M059J (cell line): Measurements from ENCODE around the gene VEZF1. TPM values are rescaled to one million over a fixed set of nuclear protein-coding genes. Genes with fewer than 3 reads are reported as not detected.

Experiments
- DNase-seq: peaks from one replicate; pipeline ENCODE4 v3.0.0-alpha.2; 2012; ENCODE audit warnings: low read depth
- total RNA-seq: library from RNA; depleted of rRNA; stranded (reverse); fragments of >200 nt; shearing (Covaris generic); gene quantifications from 2 replicates; pipeline ENCODE4 v1.2.3, GENCODE V29; 2014

The VEZF1 gene
- total RNA-seq, 1 experiment from 2014 or later: 62.4 TPM

DNA sequence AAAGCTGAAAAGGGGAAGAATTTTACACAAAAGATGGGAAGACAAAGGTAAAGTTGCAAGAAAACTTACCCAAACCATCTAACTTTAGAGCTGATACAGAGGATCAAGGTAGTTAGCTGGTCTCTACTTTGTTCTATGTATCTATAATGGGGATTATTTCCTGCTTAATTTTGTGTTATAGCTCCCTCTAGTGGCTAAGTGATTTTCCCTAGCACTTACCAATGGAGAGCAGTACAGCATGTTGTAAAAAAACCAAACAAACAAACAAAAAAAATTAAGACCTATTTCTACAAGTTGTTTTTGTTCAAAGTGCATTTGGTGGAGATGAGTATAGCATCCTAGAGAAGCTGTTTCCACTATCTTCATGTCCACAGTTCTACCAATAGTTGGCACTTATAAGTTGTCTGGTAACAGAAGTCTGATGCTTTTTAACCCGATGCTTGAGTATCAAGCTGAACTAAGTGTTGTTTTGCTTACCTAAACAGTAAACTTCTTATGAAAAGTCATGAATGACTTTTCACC is 11.5 kb upstream of the VEZF1 start:
- peak; percentile 69 for DNase-seq

DNA sequence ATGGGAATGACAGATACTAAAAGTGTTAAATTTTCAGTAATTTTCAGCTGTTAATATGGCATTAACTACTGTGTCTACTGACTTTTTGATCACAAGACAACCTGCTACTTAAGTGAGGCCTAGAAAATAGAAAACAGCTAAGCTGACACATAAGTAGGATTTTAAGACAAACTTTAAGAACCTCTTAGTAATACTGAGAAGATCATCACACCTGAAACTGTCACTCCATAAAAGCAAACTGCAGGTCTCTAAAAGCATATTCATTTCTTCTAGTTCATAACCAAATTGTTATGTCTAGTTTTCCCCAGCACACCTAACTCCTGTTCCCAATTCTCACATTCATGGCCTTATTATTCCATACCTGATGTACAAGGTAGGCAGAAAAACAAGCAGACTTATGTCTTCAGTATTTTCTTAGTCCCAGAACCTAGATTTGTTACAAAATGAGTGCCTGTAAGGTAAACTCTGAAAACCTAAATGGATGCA is 11.0 kb upstream of the VEZF1 start:
- DNase-seq: no peak

DNA sequence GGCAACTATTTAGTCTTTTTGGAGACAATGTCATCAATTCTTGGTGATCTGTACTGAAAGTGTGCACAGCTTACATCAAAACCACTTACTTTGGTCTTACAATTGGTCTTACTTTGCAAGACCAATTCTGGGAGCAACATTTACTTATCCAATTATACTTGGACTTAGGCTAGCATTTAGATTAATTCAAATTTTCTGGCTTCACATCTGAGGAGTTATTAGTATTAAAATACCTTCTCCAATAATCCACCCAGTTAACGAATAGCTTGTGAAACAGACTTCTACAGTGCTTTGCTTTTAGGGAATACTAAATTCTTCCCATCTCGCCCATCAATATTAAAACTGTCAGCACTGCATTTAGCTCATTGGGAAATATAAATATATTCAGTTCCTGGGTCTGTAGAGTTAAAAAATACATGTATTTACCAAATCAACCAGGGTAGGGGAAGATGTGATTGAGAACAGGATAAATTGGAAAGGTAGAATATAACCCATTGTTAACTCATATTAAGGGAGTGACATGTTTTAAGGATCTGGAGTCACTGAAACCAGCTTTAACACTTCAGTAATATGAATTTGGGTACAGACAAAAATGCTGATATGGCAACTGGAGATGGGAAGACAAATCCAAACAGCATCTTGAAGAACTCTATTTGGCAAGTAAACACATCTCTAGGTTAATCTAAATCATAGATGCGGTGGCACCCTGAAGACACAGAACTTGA is 9.2 kb upstream of the VEZF1 start:
- DNase-seq: no peak

DNA sequence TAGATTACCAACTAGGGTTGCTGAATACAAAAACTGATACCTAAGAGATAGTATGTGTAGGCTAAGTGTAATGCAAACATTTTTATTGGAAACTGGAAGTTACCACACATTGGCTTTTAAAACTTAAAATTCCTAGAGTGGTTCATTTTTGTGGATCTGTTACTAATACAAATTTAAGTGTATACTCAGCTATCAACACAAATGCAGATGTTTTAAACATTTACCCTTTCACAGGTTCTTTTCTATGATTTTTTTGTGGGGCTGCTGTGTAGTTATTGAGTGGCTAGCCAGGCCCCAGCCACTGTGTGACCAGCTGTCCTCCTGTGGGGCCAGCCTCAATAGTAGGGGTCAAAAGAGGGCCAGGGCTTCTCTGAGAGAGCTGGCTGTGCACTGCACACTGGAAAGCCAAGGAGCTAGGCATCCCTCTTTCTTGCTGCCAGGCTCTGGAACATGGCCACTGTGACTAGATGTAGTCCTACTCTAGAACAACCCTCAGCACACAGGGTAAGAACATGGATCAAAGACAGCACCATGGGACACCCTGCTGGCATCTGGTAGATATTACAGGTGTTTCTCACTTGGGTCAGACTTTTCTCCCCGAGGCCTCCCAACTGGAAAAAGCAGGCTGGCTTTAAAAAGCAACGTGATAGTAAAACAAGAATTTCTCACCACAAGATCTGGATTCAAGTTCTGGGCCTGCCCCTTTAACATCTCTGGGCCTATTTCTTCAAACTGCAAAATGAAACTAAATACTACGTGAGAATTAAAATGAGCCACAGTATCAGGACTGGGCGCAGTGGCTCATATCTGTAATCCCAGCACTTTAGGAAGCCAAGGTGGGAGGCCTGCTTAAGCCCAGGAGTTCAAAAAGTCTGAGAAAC is 7.3 kb upstream of the VEZF1 start:
- peak; percentile 85 for DNase-seq

DNA sequence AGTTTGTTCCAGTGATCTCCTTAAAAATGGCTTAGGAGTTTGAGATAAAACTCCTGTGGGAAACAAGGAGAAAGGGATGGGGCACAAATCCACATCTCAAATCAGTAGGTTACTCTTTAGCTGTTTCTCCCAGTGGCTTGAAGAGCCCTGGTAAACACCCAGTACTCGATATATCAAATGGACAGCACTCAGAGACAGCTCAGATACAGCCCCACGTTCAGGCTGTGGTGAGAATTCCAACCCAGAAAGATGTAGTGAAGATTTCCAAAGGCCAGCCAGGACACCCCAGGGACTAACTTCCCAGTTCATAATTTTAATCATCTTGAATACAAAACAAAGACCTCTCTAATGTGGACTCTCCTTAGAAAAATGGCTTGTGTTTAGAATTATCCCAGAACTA is 6.4 kb upstream of the VEZF1 start:
- no peak for DNase-seq

DNA sequence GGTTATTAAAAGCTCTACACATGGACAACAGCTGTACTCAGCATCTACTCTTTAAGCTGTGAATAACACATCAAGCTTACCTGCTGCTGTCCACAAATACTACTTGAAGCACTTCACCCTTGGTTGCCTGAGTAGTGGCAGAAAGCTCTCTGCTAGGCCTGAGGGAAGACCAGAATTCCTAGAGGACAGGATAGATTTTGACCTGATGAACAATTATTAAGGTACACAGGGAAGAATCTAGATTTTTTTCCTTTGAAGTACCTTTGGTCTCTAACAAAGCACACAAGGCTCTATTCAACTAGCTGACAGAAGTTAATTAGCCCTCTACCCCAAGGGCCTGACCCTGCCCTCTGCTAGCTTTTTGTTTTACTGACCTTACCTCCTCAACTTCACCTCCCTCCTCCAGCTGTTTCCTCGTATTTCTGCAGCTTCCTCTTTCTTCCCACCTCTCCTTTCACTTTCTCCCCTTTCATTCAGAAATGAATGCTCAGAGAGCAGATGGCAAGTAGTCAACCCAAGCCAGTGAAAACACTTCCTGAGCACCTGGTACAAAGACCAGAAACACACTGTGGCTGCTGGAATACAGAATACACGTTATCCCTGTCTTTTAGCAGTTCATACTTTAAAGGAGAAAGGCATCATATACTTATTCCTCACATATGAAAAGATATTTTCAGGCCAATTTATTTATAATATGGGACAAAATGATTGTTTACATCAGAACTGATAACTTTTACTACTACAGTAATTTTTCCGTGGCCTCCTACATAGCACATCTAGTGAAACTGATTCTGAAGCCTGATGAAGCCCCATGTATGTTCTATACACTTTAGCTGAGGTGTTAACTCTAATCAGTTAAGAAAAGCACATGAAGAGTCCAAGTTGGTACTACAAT is 5.7 kb upstream of the VEZF1 start:
- no peak for DNase-seq

DNA sequence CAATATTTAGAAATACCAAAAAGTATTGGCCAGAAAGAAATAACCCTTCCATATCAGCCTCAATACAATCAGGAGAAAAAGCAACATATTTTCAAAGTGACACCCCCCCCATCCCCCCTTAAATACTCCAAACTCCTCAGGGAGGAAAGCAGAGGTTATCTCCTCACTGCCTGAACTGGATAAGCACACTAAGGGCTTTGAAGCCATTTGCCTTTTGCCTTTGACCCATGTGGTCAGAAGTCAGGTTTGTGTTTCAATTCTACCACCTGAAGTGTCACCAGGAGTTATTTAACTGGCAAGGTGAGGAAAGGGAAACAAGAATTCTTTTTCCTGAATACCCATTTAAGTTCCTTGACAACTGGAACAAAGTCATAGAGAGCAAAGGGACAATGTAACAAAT is 3.5 kb upstream of the VEZF1 start:
- DNase-seq: no peak

DNA sequence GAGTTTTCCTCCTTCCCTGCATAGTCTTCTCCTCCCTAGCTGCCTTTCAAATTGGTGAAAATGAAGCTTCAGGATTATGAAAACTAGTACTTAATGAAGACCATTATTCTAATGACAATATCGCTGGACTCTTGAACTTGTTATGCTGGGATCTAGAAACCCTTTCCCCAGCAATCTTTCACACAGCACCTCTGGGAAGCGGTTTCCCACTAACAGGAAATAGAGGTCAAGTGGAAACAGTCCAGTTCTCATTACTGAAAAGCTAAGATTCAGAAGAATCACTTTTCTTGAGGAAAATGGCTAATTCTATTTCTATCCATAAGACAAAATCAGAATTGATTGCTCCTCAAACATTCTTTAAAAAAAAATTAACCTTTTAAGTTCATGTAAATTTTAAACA is 2.0 kb upstream of the VEZF1 start:
- no peak for DNase-seq

DNA sequence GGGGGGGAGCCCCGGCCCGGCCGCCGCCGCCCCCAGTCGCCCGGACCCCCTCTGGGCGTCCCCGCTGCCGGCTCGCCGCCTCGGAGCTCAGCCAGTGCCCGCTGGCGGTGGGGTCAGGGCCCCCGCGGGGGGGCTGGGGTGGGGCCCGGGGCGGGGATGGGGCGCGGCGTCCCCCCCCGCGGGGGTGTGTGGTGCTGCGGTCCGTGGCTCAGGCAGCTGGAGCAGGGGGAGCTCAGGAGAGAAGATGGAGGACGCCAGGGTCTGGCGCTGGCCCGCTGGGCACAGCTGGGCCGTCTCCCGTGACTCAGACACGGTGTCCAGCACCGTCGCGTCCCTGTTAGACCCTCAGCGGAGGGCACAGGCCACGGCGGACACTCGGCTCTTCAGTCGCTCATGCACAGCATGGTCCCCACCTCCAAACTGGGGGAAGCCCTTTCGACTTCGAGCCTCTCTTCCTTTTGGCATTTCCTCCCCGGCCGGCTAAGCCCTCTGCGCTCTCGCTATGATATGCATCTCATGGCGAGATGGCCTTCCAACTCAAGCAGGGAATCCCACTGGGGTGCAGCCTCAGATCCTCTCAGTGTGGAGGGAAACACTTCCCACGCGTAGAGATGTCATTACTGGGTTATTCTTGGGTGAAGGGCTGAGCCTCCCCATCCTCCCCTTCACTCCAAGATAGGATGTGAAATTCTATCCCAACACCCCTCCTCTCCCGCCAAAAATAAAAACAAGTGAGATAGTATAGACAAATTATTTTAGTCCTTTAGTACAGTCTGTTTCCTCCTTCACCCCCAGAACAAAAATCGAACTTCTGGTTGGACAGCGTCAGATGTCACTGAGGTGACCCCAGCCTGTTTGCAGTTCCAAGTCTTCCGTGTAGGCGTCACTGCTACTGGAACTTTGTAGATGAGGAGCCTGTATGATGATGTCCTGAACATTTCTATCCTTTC is 522 bp upstream of the VEZF1 start:
- peak; percentile 67 for DNase-seq

DNA sequence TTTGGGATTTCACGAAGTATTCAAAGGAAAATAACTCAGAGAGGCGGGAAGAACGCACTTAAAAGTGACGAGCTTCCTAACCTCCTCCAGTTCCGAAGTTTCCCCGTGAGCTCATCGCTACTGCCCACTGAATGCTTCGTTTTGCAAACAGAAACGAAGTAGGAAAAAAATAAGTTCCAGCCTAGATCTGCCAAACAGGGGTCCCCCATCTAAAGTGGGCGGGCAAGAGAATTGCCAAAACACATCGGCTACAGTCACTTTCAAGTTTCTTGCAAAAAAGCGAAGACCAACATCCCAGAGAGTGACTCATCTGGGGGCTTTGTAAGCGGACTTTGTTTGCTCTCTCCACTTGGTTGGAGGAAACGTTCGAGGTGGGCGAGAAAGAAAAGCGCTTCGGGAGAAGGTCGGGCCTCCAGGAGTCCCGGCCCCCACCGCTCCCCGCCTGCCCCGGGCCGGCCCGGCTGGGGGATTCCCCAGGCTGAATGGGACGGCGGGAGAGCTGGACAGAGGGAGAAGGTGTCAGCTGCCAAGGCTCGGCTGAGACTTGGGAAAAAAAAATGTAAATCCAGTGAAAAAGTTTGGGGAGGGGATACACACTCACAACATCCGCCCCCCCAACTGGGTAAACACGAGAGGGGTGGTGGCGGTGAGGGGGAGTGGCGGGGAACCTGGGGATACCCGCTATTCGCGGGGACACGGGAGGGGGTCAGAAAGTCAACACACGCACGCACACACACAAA is 1.0 kb downstream of the VEZF1 start:
- peak; percentile 77 for DNase-seq

DNA sequence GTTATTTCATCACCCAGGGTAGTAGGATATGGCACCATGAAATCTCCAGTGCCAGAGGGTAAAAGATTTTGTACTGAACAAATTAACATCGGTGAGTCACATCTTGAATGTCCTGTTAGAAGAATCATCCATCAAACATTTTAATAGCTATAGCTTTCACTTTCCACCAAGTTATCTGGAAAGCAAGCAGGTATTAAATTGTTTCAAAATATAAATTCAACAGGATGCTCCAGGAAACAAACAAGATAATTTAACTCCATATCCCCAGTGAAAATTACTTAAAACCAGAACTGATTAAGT is 2.4 kb downstream of the VEZF1 start:
- peak; percentile 90 for DNase-seq

DNA sequence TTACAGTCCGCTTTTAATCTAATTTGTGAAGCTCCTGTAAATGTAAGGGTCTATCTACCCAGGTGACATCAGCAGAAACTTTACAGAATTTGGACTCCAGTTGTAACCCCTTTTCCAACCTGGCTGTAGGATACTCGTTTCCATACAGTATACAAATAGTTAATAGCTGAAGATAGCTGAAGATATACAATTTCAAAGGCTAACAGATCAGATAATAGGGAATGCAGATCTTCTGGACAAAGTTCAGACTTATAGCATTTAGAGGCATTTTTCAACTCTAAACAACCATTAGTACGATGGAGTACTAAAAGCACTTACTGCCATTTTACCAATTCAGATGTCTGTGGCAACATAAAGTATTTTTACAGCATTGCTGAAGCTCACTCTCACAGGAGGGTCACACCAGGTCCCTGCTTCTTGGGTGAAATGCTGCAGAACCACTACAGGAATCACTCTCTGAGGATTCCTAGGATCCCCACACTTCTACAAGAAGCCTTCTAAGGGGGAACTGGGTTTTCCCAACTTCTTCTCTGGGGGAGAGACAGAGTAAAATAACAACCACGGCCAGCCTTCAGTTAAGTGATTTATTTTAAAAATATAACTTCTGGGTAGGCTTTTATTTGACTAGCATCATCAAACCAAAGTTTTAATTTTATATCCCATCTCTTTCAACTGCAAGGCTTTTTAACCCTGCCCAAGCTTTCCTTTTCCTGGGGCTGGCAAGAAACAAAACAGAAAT is 2.9 kb downstream of the VEZF1 start:
- peak; percentile 25 for DNase-seq

DNA sequence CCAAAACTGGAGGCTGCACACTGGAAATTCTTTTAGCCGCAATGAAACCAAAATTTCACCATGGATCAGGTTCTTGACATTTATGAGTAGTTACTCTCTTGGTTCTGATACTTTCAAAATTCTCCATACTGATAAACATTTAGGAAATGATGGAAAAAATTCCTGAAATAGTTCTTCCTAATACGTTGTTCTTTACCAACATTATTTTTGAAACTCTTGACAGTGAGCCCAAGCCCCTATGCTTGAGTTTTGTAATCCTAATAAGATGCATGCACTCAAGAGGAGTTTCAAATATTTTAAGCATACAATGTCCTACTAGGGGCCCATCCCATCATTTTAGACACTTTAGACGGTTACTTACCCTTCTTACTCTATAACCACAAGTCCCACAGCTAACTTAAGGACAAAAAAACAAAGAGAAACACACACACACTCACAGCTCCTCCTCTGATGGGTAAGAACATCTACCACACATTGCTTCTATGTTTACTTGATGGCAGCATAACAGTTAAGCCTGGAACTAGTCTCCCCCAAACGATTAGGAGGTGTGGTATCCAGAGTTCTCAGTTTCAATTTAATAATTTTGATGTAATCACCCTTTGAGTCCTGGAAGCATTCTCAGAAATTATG is 3.7 kb downstream of the VEZF1 start:
- no peak for DNase-seq

DNA sequence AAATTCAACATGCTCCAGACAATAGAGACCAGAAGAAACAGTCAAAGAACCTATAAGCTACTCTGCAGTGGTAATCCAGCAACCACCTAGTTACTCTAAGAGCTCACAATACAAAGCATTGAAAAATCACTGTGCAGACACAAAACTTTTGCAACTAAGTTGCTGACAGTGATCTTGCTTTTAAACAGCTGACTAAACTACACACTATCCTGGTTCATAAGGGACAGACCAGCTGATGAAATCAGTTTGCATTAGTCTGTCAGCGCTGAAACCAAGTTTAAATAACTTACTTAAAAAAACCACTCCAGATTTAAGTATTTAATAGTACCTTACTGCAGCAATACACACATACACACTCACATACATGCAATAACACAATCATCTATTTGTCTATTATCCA is 4.6 kb downstream of the VEZF1 start:
- DNase-seq: no peak

DNA sequence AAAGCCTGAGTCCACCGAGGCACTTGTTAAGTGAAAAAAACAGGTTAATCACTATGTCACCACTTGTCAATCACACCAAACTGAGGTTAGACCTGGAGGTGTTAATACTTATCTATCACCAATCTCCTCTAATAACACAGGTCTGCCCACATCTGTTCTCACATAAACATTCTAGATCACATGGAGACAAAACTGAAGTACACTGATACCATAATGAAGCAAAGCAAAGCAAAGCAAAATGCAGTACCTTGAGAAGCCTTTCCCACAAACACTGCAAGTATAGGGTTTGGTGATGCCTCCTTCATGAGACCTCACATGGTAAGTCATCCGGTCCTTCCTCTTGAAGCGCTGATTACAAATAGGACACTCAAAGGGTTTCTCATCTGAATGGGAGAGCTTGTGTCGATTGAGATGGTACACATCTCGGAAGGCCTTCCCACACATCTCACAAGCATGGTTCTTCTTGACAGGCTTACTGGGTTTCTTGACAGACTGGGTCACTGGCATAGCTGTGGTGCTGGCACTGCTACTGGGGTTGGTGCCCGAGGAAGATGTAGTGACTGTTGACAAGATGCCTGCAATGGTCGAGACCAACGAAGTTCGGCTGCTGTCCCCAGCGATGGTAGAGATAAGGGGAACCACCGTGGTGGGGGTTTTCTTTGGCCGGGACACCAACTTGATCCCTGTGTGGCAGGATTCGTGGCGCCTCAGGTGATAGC is 5.4 kb downstream of the VEZF1 start:
- no peak for DNase-seq

DNA sequence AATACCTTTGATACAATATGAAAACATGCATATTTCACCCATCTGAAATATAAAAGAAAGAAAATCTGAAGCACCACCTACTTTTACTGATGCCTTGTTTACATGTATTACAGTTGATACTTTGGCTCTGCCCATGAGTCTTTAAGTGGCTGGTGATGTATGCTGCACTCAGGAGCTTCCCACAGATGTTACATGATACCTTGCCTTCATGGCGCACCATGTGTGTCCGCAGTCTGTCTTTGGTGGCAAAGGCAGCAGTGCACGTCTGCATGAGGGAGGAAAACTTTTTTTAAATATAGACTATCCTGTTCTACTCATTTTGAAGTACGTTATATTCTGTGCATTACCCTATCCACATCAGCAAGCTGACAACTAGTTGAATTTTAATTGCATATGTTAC is 7.5 kb downstream of the VEZF1 start:
- DNase-seq: no peak

DNA sequence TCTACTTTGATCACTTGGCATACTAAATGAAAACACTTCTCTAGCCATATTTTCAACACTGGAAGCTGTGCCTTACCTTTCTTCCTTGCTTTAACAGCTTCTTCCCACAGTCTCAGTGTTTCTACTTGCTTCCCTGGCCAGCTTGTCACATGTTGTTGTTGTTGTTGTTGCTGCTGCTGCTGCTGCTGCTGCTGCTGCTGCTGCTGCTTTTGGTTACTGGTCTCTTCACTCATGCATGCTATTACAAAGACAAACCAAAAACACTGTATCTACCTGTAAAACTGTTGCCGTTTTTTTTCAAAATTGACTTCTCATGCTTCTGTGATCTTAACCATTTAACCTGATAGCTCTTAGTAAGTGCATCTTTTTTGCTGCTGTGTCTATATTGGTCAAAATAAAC is 9.0 kb downstream of the VEZF1 start:
- DNase-seq: no peak

DNA sequence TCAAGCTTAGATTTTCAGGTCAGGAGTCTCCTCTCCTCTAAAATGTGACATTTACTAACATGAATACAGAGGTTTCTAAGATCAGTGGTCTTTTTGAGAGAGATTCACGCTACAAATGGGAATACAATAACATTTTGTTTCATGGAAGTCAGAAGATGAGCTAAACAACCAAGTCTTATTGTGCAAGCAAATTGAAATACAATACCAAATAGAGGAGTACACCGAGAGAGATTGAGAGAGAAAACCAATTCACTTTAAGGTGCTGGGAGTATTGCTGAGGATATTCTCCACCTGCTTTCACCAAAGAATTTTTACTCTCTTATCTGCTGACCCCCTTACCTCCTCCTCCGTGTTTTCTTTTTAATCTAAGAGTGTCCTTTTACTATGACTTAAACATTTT is 11.5 kb downstream of the VEZF1 start:
- DNase-seq: no peak
